Dendritic cell treated with granulocyte-macrophage colony-stimulating factor and Interleukin-4, amounts not matched to agents 40 ng/mL and 50 ng/mL, for 4 days (primary cell): ENCODE data around the gene MICAL3.

Experiments
- H3K27ac Mint-ChIP-seq: one replicate; pipeline ENCODE4 v1.8.0; 2022; ENCODE audit warnings: mild to moderate bottlenecking, mixed read lengths
- H3K27me3 Mint-ChIP-seq: one replicate; pipeline ENCODE4 v1.8.0; 2022; ENCODE audit warnings: mild to moderate bottlenecking, mixed read lengths
- H3K36me3 Mint-ChIP-seq: one replicate; pipeline ENCODE4 v1.8.0; 2022; ENCODE audit warnings: low read depth, mixed read lengths
- H3K4me1 Mint-ChIP-seq: one replicate; pipeline ENCODE4 v1.8.0; 2022; ENCODE audit warnings: low read depth, mixed read lengths
- H3K4me3 Mint-ChIP-seq: one replicate; pipeline ENCODE4 v1.8.0; 2022; ENCODE audit warnings: mild to moderate bottlenecking, moderate library complexity, mixed read lengths
- H3K9me3 Mint-ChIP-seq: one replicate; pipeline ENCODE4 v1.8.0; 2022; ENCODE audit warnings: mixed read lengths
- intact Hi-C: fragments of 100-400 bp; cut with micrococcal nuclease; formaldehyde crosslinking; loops from one replicate; pipeline ENCODE4 v1.15.0; 2022

The MICAL3 gene

DNA sequence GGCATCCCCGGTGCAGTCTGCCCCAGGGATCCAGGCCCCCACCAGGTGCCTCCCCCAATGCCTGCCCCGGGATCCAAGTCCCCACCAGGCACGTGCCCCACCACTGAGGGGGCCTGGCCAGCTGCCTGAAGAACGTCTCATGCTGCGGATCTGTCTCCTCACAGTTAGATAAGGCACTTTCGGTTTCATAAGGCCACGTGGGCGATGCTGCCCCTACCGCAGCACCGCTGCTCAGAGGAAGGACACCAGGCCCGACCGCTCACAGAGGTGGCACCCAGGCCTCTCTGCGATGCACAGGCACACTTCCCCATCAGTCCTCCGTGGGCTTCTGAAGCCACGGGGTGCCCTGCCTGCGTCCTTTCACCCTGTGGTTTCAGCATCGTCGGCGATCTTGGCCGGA lies 182.0 kb downstream of the MICAL3 start:
- intact Hi-C loops: no loop called here
- no peak overlapping the region for H3K4me3 Mint-ChIP-seq
- no peaks in the 10 kb centered on the region for H3K27me3 Mint-ChIP-seq
- no peak overlapping the region for H3K27ac Mint-ChIP-seq
- H3K36me3 Mint-ChIP-seq: no peaks in the 10 kb centered on the region
- H3K4me1 Mint-ChIP-seq: peaks cover 8% of the 10 kb centered on the region
- no peaks in the 10 kb centered on the region for H3K9me3 Mint-ChIP-seq

DNA sequence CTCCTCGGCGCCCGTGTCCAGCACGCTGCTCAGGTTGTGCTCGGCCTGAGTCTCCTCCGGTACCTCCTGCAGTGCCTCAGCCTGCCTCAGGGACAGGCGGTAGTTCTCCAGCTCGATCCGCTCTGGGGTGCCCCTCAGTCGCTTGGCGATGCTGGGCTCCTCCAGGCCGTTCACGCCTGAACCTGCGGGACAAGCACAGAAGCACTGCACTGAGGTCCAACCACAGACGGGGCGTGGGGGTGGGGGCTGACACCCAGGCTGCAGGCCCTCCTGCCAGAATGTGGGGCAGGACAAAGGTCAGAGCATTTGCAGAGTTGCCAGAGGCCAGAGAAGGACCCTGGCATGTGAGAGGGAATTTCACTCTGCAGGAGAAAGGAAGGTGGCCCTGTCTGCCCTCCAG lies 182.5 kb downstream of the MICAL3 start:
- no peaks in the 10 kb centered on the region for H3K27me3 Mint-ChIP-seq
- no peak overlapping the region for H3K27ac Mint-ChIP-seq
- no peaks in the 10 kb centered on the region for H3K36me3 Mint-ChIP-seq
- H3K9me3 Mint-ChIP-seq: no peaks in the 10 kb centered on the region
- peaks cover 8% of the 10 kb centered on the region for H3K4me1 Mint-ChIP-seq
- intact Hi-C loops: no loop called here
- no peak overlapping the region for H3K4me3 Mint-ChIP-seq

DNA sequence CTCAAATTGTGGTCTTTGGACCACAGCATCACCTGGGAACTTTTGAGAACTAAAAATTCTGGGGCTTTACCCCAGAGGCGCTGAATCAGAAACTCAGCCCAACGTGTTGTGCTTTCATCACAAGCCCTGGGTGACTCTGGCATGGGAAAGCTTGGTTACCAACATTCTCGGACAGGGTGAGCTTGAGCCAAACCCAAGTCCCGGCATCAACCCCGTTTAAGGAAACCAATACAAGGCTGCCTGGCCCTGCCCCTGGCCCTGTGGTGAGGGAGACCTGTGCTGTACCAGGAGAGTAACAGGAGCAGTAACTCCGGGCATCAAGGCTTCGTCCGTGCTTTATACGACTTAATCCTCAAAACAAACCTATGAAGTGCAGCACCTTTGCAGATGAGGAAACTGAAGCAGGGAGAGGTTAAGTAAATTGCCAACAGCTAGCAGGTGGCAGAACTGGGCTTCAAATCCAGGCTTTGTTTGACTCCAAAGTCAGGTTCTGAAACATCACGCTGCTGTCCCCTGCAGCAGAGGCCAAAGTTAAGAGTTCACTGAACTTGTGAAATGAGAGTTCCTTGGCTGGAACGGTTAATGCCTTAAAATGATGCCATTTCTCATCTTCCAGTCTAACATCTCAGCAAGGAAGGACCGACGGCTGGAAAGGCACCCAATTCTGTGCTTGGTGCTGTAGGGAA lies 186.0 kb downstream of the MICAL3 start:
- no peaks in the 10 kb centered on the region for H3K36me3 Mint-ChIP-seq
- intact Hi-C loops: no loop called here

DNA sequence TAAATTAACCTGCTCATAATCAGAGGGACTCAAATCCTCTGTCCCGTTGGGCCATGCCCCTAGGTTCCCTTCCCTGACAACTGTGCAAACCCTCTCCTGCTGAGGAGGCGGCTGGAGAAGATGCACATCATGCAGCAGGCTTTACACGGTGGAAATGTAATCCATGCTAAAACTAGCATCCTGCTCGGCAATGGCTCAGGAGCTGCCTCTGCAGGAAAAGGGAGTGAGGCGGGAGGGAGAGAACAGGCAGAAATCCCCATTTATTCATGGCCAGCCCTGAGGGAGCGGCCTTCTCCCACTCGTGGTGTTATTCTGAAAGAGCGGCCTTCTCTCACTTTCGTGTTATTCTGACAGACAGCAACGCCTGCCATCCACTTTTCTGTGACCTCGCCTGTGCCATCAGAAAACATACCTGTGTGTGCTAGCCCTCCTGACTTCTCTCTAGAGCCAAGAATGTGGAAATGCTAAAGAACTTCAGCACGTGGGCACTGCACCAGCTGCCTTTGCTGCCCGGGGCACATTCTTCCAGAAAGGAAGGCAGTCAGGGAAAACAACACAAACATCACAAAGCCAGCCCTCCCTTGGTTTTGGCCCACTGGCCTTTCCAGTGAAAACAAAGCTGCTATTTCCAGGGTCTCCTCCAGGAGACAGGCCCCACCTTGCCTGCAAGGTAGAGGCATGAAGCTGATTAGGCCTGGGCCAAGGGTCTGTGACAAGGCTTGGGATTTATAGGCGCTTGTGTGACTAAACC lies 187.2 kb downstream of the MICAL3 start:
- intact Hi-C loops: no loop called here
- Mint-ChIP-seq H3K36me3 (no peaks in the 10 kb centered on the region), H3K27me3 (no peaks in the 10 kb centered on the region), H3K27ac (no peak overlapping the region), H3K4me1 (peaks cover 1% of the 10 kb centered on the region), H3K9me3 (no peaks in the 10 kb centered on the region), H3K4me3 (no peak overlapping the region)

More for the DNA sequence above, 186.0 kb downstream of the MICAL3 start:
- H3K4me3 Mint-ChIP-seq: no peak overlapping the region
- no peak overlapping the region for H3K27ac Mint-ChIP-seq
- H3K27me3 Mint-ChIP-seq: no peaks in the 10 kb centered on the region
- peaks cover 8% of the 10 kb centered on the region for H3K4me1 Mint-ChIP-seq
- H3K9me3 Mint-ChIP-seq: no peaks in the 10 kb centered on the region

DNA sequence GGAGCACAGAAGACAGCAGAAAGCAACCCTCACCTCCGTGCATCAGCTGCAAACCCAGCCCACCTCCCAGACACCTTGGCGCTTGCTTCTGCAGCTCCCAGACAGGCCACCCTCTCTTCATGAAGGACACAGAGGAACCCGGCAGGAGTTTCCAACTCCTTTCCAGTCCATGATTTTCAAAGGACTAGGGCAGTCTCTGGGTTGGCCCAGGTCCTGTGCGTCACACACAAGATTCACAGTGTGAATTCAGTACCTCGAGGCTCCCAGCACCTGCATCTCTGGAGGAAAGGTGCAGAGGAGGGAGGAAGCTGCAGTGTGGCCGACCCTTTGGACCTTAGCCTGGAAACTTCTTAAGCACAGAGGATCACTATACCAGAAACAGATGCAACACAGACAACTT lies 189.1 kb downstream of the MICAL3 start:
- H3K36me3 Mint-ChIP-seq: no peaks in the 10 kb centered on the region
- no peaks in the 10 kb centered on the region for H3K4me1 Mint-ChIP-seq
- no peak overlapping the region for H3K4me3 Mint-ChIP-seq
- H3K9me3 Mint-ChIP-seq: no peaks in the 10 kb centered on the region
- intact Hi-C loops: no loop called here
- H3K27ac Mint-ChIP-seq: no peak overlapping the region
- H3K27me3 Mint-ChIP-seq: no peaks in the 10 kb centered on the region

DNA sequence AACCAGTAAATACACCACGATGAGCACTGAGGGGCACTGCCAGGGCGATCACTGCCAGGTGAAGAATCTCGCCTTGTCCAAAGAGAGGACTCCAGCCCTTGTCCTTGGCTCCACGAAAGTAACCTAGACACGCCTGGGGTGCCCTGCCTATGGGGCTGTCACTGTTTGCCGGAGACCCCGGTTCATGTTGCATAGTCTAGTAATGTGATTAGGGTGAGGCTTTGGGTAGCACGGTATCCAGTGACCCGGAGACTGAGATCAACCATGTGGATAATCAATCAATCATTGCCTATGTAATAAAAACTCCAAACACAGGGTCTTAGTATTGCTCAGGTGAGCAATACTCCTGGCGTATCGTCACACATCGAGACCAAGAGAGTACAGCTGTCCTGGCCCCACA lies 190.9 kb downstream of the MICAL3 start:
- H3K27me3 Mint-ChIP-seq: no peaks in the 10 kb centered on the region
- H3K27ac Mint-ChIP-seq: no peak overlapping the region
- peaks cover 5% of the 10 kb centered on the region for H3K4me1 Mint-ChIP-seq
- H3K36me3 Mint-ChIP-seq: no peaks in the 10 kb centered on the region
- intact Hi-C loops: no loop called here
- no peaks in the 10 kb centered on the region for H3K9me3 Mint-ChIP-seq
- H3K4me3 Mint-ChIP-seq: no peak overlapping the region

DNA sequence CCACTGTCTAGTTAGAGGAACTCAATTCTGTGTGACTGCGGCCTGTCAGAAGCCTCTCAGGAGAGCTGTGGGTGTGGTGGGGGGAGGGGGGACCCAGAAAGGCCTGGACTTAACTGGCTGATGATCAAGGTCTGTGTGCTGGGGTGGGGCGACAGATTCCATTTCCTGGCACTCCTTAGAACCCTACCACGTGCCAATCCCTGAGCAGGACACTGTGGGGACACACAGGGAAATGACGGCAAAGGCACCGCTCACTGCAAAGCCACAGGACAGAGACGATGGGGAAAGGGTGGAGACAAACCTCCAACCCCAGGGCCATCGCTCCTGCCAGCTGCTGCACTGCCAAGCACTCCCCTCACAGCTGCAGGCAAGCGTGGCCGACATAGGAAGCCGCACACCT lies 191.7 kb downstream of the MICAL3 start:
- no peak overlapping the region for H3K27ac Mint-ChIP-seq
- H3K4me1 Mint-ChIP-seq: peaks cover 5% of the 10 kb centered on the region
- H3K4me3 Mint-ChIP-seq: no peak overlapping the region
- H3K27me3 Mint-ChIP-seq: no peaks in the 10 kb centered on the region
- intact Hi-C loops: no loop called here
- H3K36me3 Mint-ChIP-seq: no peaks in the 10 kb centered on the region
- H3K9me3 Mint-ChIP-seq: no peaks in the 10 kb centered on the region

DNA sequence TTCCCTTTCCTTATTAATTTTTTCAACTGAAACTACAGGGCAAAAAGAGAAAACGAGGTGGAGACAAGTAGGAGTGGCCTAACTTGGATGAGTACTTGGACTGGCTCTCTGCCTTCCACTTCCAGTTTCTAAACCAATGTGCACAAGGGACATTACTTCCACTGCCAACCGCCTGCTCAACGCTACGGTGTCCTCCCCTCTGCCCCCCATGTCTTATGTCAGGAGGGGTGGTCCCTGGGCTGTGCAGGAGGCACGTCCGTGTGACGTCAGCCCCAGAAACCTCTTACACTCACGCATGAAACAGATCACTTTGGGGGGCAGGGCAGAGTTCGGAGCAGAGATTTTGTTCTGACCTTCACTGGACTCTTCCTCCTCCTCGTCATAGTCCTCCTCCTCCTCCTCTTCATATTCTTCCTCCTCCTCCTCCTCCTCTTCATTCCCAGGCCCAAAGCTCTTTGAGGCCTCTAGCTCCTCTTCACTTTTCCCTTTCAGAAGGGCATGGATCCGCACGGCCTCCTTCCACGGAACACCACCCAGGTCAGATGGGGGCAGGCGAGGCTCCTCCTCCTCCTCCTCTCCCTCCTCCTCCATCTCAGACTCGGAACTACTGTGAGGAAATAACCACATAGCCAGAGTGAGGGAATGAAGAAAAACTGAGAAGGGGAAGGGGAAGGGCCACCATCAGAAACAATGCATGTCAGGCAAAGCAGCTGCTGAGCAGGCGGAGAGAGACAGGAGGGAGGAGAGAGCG lies 192.7 kb downstream of the MICAL3 start:
- Mint-ChIP-seq H3K4me3 (no peak overlapping the region), H3K9me3 (no peaks in the 10 kb centered on the region), H3K27me3 (no peaks in the 10 kb centered on the region), H3K4me1 (peaks cover 5% of the 10 kb centered on the region), H3K27ac (no peak overlapping the region), H3K36me3 (no peaks in the 10 kb centered on the region)
- intact Hi-C loops: loop anchor here (2.0 kb wide), 1 partner anchor 193 kb away; the partner anchor contains the start of gene MICAL3

DNA sequence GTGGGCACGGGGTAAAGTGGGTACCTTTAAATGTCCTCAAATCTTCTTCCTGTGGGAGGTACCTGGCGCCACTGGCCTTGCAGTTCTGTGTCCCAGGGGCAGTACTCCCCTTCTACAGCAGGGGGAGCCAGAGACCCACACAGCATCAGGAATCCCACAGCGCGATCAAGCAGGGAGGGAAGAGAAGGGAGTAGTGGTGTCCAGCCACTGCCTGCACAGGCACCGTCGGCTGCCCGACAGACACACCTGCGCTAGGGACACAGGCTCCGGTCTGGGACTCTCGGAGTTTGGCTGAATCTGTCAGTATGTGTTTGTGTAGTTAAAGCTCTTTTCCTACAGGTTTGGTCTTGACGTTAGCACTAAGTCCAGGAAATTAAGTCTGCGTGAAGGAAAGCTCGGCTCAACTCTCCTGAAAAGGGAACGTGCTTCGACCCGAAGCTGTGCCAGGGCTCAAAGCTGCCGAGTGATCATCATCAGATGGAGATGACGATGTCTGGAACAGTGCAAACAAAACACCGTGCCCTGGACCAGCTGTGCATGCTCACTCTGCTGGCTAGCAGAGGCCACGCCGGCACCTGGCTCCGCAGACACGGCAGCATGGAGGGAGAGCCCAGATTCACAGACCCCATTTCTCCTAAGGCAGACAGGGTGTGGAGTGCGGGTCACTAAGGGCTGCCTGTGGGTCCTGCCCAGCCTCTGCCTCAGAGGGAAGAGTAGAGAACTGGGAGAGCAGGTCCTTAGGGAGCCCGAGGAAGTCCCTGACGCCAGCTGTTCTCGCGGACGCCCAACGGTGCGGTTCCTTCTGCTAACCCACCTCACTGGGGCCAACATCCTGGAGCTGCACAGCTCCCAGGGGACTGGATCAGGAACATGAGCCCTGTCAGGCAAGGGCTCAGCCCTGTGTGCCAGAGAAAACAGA lies 194.1 kb downstream of the MICAL3 start:
- Mint-ChIP-seq H3K36me3 (no peaks in the 10 kb centered on the region), H3K27ac (no peak overlapping the region), H3K4me1 (peaks cover 5% of the 10 kb centered on the region), H3K4me3 (no peak overlapping the region), H3K27me3 (no peaks in the 10 kb centered on the region), H3K9me3 (no peaks in the 10 kb centered on the region)
- intact Hi-C loops: loop anchor here (1.0 to 2.0 kb wide), 2 partner anchors 194 to 246 kb away; partner anchors contain the start of gene MICAL3

DNA sequence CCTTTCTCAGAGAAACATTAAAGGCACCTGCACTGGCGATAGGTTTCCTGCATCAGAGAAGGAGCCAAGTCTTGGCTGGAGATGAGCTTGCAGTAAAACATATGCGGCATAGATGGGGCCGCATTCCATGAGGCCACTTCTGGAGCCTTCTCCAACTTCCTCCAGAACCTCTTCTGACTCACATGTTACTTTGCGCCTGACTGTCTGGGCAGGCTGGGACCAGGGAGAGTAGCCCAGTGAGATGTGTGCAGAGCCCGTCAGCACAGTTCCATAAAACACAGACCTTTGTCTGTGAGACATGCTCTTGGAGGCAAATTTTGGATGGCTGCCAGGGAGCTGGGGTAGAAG lies 194.7 kb downstream of the MICAL3 start:
- H3K27me3 Mint-ChIP-seq: no peaks in the 10 kb centered on the region
- no peak overlapping the region for H3K27ac Mint-ChIP-seq
- no peaks in the 10 kb centered on the region for H3K36me3 Mint-ChIP-seq
- intact Hi-C loops: loop anchor here (1.0 to 2.0 kb wide), 2 partner anchors 195 to 247 kb away; partner anchors contain the start of gene MICAL3
- peaks cover 5% of the 10 kb centered on the region for H3K4me1 Mint-ChIP-seq
- H3K4me3 Mint-ChIP-seq: no peak overlapping the region
- H3K9me3 Mint-ChIP-seq: no peaks in the 10 kb centered on the region

DNA sequence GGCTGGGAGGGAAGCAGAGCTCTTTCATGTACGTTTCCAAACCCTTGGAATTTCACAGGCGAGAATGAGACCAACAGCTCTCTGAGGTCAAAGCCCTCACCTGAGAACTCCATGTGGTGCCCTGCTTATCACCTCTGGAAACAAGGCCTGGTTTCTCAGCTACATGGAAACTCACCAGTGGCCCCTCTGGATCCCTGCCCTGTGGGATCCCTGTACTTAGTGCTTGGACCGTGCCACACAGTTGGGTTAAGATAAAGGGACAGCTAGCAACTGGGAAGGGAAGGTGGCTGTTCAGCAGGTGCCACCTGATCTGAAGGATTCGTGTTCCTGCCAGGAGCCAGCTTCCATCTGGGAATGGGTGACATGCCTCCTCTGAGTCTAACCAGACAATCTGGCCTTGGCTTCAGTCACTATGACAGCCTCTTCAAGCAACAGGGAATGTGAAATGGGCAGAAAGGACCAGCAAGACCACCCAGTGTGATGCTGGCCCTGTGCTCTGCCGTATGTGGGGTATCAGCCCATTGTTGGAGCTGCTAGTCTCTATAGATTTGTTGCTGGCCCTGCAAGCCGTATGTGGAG lies 195.8 kb downstream of the MICAL3 start:
- Mint-ChIP-seq H3K36me3 (no peaks in the 10 kb centered on the region), H3K4me3 (no peak overlapping the region), H3K27me3 (no peaks in the 10 kb centered on the region), H3K9me3 (no peaks in the 10 kb centered on the region), H3K27ac (no peak overlapping the region), H3K4me1 (peaks cover 5% of the 10 kb centered on the region)
- intact Hi-C loops: no loop called here

DNA sequence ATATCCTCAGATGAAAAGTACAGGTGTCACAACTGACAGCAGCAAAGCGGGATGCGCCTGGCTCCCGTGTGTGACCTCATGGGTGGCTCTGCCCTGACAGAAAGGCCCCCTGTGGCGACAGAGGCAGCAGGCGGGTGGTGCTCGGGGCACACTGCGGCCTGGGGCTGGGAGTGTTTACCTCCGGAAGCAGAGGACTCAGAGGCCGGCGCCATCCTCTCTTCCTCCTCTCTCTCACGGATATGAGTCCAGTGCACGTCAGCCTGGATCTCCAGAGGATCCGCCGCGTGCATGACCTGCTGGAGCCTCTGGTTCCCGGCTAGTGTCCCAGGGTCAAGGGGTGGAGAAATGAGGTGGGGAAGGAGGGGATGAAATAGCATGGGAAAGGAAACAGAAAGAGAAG lies 196.9 kb downstream of the MICAL3 start:
- intact Hi-C loops: no loop called here
- Mint-ChIP-seq H3K9me3 (no peaks in the 10 kb centered on the region), H3K27me3 (no peaks in the 10 kb centered on the region), H3K27ac (no peak overlapping the region), H3K4me1 (peaks cover 5% of the 10 kb centered on the region), H3K4me3 (no peak overlapping the region), H3K36me3 (no peaks in the 10 kb centered on the region)

DNA sequence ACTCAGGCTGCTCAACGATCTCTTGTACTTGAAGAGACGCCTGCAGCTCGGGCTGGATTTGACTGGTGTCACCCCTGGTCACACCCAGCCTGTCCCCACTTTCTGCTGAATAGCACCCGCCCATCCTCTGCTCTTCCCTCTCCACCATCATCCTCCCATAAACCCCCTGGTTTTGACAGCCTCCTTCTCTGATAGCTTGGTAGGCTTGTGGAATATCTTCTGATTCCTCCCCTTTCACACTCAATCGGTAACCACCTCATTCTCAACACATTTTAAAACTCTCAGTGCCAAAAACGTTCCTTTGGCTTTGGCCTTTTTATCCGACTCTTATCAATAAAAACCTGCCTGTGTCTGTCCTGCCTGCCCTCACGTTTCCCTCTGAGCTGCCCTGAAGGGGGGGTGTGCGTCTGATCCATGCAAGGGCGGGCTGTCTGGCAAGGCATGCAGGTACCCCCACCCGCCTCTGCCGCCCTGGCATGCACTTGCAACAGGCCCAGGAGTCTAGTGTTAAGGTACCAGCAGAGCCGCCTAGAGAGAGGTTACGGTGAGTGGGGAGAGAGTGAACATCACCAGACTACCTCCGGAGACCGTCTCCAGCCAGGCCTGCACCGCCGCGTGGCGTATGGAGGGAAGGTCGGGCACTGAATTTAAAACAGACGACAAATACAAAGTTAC lies 198.3 kb downstream of the MICAL3 start:
- Mint-ChIP-seq H3K27ac (no peak overlapping the region), H3K27me3 (no peaks in the 10 kb centered on the region), H3K4me3 (no peak overlapping the region), H3K9me3 (no peaks in the 10 kb centered on the region), H3K4me1 (peaks cover 5% of the 10 kb centered on the region), H3K36me3 (no peaks in the 10 kb centered on the region)
- intact Hi-C loops: no loop called here
